MG63 (cell line): Measurements from ENCODE around the gene MRTFB. TPM values are rescaled to one million over a fixed set of nuclear protein-coding genes. Genes with fewer than 3 reads are reported as not detected.
A peak's percentile ranks its signal among the peaks of the same experiment; 100 is the strongest.

Experiments used
- DNase-seq: peaks from one replicate; pipeline ENCODE4 v3.0.0-alpha.2; 2020
- H3K27me3 ChIP-seq: fragments of 250-450 bp; sonication (Bioruptor Pico); 2 replicates; pipeline ENCODE4 v1.5.1; 2020; ENCODE audit warnings: mild to moderate bottlenecking, moderate library complexity
- H3K36me3 ChIP-seq: fragments of 250-450 bp; sonication (Bioruptor Pico); 2 replicates; pipeline ENCODE4 v1.5.1; 2020; ENCODE audit warnings: mild to moderate bottlenecking, moderate library complexity
- H3K4me3 ChIP-seq: fragments of 250-450 bp; sonication (Bioruptor Pico); 2 replicates; pipeline ENCODE4 v1.5.1; 2020; ENCODE audit warnings: mild to moderate bottlenecking, moderate library complexity
- H3K9me3 ChIP-seq: fragments of 250-450 bp; sonication (Bioruptor Pico); 2 replicates; pipeline ENCODE4 v1.5.1; 2020; ENCODE audit warnings: mild to moderate bottlenecking, moderate library complexity
- total RNA-seq: library from RNA; depleted of rRNA; stranded (reverse); fragments of >200 nt; shearing (Covaris generic); gene quantifications from 2 replicates; pipeline ENCODE4 v1.2.3, GENCODE V29; 2014; ENCODE audit warnings: low replicate concordance

The MRTFB gene
- total RNA-seq, 1 experiment from 2014 or later: 1.3 TPM

- no peak overlapping the region for H3K4me3 ChIP-seq
- peaks cover 17% of the 10 kb centered on the region for H3K9me3 ChIP-seq
- no peaks in the 10 kb centered on the region for H3K27me3 ChIP-seq
- DNase-seq: no peak
- H3K36me3 ChIP-seq: no peaks in the 10 kb centered on the region
Measured at GRCh38 chr16:14292051-14292825, 221.1 kb downstream of the MRTFB start.

- H3K27me3 ChIP-seq: no peaks in the 10 kb centered on the region
- H3K36me3 ChIP-seq: no peaks in the 10 kb centered on the region
- no peaks in the 10 kb centered on the region for H3K9me3 ChIP-seq
- no peak overlapping the region for H3K4me3 ChIP-seq
- no peak for DNase-seq
Measured at GRCh38 chr16:14296663-14297062, 225.5 kb downstream of the MRTFB start.

- H3K9me3 ChIP-seq: no peaks in the 10 kb centered on the region
- DNase-seq: no peak
- no peaks in the 10 kb centered on the region; the same call in 1 of the 2 replicates for H3K36me3 ChIP-seq
- no peaks in the 10 kb centered on the region for H3K27me3 ChIP-seq
- no peak overlapping the region for H3K4me3 ChIP-seq
Measured at GRCh38 chr16:14298374-14299122, 227.4 kb downstream of the MRTFB start.

GRCh38 chr16:14300705-14301168 lies 229.6 kb downstream of the MRTFB start:
- peak overlapping the region; percentile 50; the same call in 1 of the 2 replicates for H3K4me3 ChIP-seq
- DNase-seq: peak; percentile 84
- no peaks in the 10 kb centered on the region; the same call in 1 of the 2 replicates for H3K36me3 ChIP-seq
- no peaks in the 10 kb centered on the region for H3K27me3 ChIP-seq
- H3K9me3 ChIP-seq: no peaks in the 10 kb centered on the region

GRCh38 chr16:14301169-14302030 lies 230.3 kb downstream of the MRTFB start:
- H3K4me3 ChIP-seq: peak overlapping the region; percentile 50
- H3K36me3 ChIP-seq: peaks cover 3% of the 10 kb centered on the region; the same call in 1 of the 2 replicates
- H3K9me3 ChIP-seq: no peaks in the 10 kb centered on the region
- H3K27me3 ChIP-seq: no peaks in the 10 kb centered on the region
- DNase-seq: no peak

GRCh38 chr16:14302031-14302398 lies 230.9 kb downstream of the MRTFB start:
- H3K36me3 ChIP-seq: peaks cover 9% of the 10 kb centered on the region; the same call in 1 of the 2 replicates
- H3K27me3 ChIP-seq: no peaks in the 10 kb centered on the region
- peak; percentile 83 for DNase-seq
- no peaks in the 10 kb centered on the region for H3K9me3 ChIP-seq
- peak overlapping the region; percentile 83 for H3K4me3 ChIP-seq

GRCh38 chr16:14302399-14303181 lies 231.5 kb downstream of the MRTFB start:
- H3K4me3 ChIP-seq: peak overlapping the region; percentile 83
- H3K27me3 ChIP-seq: no peaks in the 10 kb centered on the region
- no peaks in the 10 kb centered on the region for H3K9me3 ChIP-seq
- DNase-seq: peak; percentile 60
- peaks cover 13% of the 10 kb centered on the region; the same call in 1 of the 2 replicates for H3K36me3 ChIP-seq

GRCh38 chr16:14303182-14303618 lies 232.1 kb downstream of the MRTFB start:
- no peaks in the 10 kb centered on the region for H3K9me3 ChIP-seq
- no peak for DNase-seq
- H3K4me3 ChIP-seq: peak overlapping the region; percentile 83
- H3K36me3 ChIP-seq: peaks cover 13% of the 10 kb centered on the region; the same call in 1 of the 2 replicates
- no peaks in the 10 kb centered on the region for H3K27me3 ChIP-seq

GRCh38 chr16:14303639-14304394 lies 232.7 kb downstream of the MRTFB start:
- Histone ChIP-seq H3K27me3 (no peaks in the 10 kb centered on the region), H3K4me3 (peak overlapping the region; percentile 83), H3K9me3 (no peaks in the 10 kb centered on the region), H3K36me3 (peaks cover 14% of the 10 kb centered on the region; the same call in 1 of the 2 replicates)
- DNase-seq: peak; percentile 60

- Histone ChIP-seq H3K27me3 (no peaks in the 10 kb centered on the region), H3K4me3 (peak overlapping the region; percentile 83; the same call in 1 of the 2 replicates), H3K36me3 (peaks cover 25% of the 10 kb centered on the region; the same call in 1 of the 2 replicates), H3K9me3 (no peaks in the 10 kb centered on the region)
- no peak for DNase-seq
Measured at GRCh38 chr16:14304891-14305460, 233.9 kb downstream of the MRTFB start.

- Histone ChIP-seq H3K4me3 (no peak overlapping the region), H3K9me3 (no peaks in the 10 kb centered on the region), H3K36me3 (peaks cover 32% of the 10 kb centered on the region), H3K27me3 (no peaks in the 10 kb centered on the region)
- DNase-seq: no peak
Measured at GRCh38 chr16:14306485-14307058, 235.5 kb downstream of the MRTFB start.

- Histone ChIP-seq H3K9me3 (no peaks in the 10 kb centered on the region), H3K27me3 (no peaks in the 10 kb centered on the region), H3K4me3 (no peak overlapping the region), H3K36me3 (peaks cover 32% of the 10 kb centered on the region)
- DNase-seq: no peak
Measured at GRCh38 chr16:14307059-14307526, 236.0 kb downstream of the MRTFB start.

- Histone ChIP-seq H3K36me3 (peaks cover 32% of the 10 kb centered on the region), H3K27me3 (no peaks in the 10 kb centered on the region), H3K4me3 (no peak overlapping the region), H3K9me3 (no peaks in the 10 kb centered on the region)
- DNase-seq: peak; percentile 76
Measured at GRCh38 chr16:14307527-14308367, 236.6 kb downstream of the MRTFB start.

GRCh38 chr16:14308368-14308723 lies 237.2 kb downstream of the MRTFB start:
- Histone ChIP-seq H3K4me3 (no peak overlapping the region), H3K36me3 (peaks cover 32% of the 10 kb centered on the region), H3K9me3 (no peaks in the 10 kb centered on the region), H3K27me3 (no peaks in the 10 kb centered on the region)
- DNase-seq: no peak
